Measurements from ENCODE around the gene PHACTR3. TPM values are rescaled to one million over a fixed set of nuclear protein-coding genes. Genes with fewer than 3 reads are reported as not detected.

PHACTR3 gene
- total and polyA plus RNA-seq, 2 experiments from 2014 or later = 0.45 to 0.61 TPM

DNA sequence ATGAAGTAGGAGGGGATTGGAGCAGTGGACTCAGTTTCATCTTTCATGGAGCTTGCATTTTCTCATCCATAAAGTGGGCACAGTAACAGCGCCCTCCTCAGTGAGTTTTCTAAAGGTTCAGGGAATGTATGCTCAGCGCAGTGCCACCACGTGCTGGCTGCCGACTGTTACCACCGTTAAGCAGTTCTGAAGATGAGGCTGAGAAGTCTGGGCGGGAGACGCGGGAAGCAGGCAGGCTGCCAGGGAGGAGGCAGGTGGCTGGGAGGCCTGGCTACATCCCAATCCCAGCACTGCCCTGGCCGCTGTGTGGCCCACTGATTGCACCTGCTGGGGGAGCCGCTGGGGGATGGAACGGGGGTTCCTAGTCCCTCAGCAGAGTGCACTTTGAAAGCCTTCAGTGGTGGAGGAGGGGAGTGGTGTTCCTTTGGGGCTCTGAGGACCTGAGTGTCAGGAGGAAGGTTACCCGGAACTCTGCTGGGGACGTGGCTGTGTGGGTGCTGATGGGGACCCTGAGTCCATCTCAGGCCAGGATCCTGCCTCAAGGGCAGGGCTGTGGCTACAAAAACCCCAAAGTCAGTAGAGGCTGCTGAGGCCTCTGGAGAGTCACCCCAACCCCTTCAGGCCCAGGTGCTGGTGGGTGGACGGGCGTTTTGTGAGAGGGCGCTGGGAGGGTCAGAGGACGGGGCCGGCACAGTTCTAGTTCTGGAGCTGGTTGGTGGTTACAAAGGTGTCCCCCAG lies 28.0 kb upstream of the PHACTR3 start:
- DNase-seq (ENCODE audit: low spot score) (peak; percentile 62), ATAC-seq (peak; percentile 43)
- Histone ChIP-seq H3K27me3 (ENCODE audit: insufficient read depth) (peaks cover 82% of the 10 kb centered on the region), H3K27ac (ENCODE audit: low read depth) (no peak overlapping the region), H3F3A (replicated peaks; ENCODE audit: low read depth) (no peaks in the 10 kb centered on the region), H2AFZ (peak overlapping the region; percentile 56), H4K20me1 (replicated peaks; ENCODE audit: insufficient read depth) (no peaks in the 10 kb centered on the region), H3K4me3 (peak overlapping the region; percentile 49; the same call in 1 of the 2 replicates), H3K4me1 (ENCODE audit: insufficient read depth) (peaks cover 4% of the 10 kb centered on the region; the same call in 1 of the 2 replicates), H3K36me3 (ENCODE audit: insufficient read depth) (no peaks in the 10 kb centered on the region), H3K9me2 (ENCODE audit: insufficient read depth) (no peaks in the 10 kb centered on the region), H3K4me2 (peak overlapping the region; percentile 71), H3K79me2 (replicated peaks; ENCODE audit: insufficient read depth) (no peaks in the 10 kb centered on the region)
- H3K4me3 Mint-ChIP-seq = peak overlapping the region; percentile 56
- H3K9me3 Mint-ChIP-seq = no peaks in the 10 kb centered on the region
- H3K27ac Mint-ChIP-seq = no peak overlapping the region
- H3K36me3 Mint-ChIP-seq (ENCODE audit: low read depth) = no peaks in the 10 kb centered on the region
- peaks cover 12% of the 10 kb centered on the region for H3K4me1 Mint-ChIP-seq
- H3K27me3 Mint-ChIP-seq (ENCODE audit: insufficient read depth, low read depth, poor library complexity) = peaks cover 54% of the 10 kb centered on the region
- TF ChIP-seq ZNF114 (CRISPR knock-in tag; IDR thresholded peaks at IDR 0.05) (no peak), ZNF462 (CRISPR knock-in tag; IDR thresholded peaks at IDR 0.05) (no peak), CREB1 (CRISPR knock-in tag; IDR thresholded peaks at IDR 0.05; ENCODE audit: low read depth) (no peak), EZH2phosphoT487 (IDR thresholded peaks at IDR 0.05; ENCODE audit: unreplicated experiment) (no peak), CTCF (conservative IDR thresholded peaks at IDR 0.05; ENCODE audit: low read depth in 2 of 2) (peak; percentile 47 to 51), JUNB (IDR thresholded peaks at IDR 0.05; ENCODE audit: unreplicated experiment) (no peak)
